CD4-positive, alpha-beta memory T cell (primary cell): Measurements from ENCODE around the gene PEA15. TPM values are rescaled to one million over a fixed set of nuclear protein-coding genes. Genes with fewer than 3 reads are reported as not detected.
A peak's percentile ranks its signal among the peaks of the same experiment; 100 is the strongest.

ENCODE experiments used
- CTCF ChIA-PET: fragments of 350-600 bp; sonication (Branson Sonifier 250); formaldehyde crosslinking; loops from one replicate; lab custom pipeline; 2021; ENCODE audit warnings: inconsistent platforms; ENCODE audit not compliant: partially characterized antibody; lab: Charles Lee
- POLR2A ChIA-PET: fragments of 350-600 bp; sonication (Branson Sonifier 250); formaldehyde crosslinking; loops from one replicate; lab custom pipeline; 2021; ENCODE audit not compliant: partially characterized antibody; lab: Charles Lee
- DNase-seq, 5 donors: peaks; one replicate each; pipeline versions ENCODE4 v3.0.0 to v3.0.0-alpha.2; 2020 to 2022; ENCODE audit warnings: mixed read lengths in 1 of 5
- H3K27ac ChIP-seq: one replicate; pipeline ENCODE4 v1.7.0; 2013; ENCODE audit warnings: low read depth, low read length
- H3K27me3 ChIP-seq: 2 replicates; pipeline ENCODE4 v1.7.0; 2013; ENCODE audit warnings: mild to moderate bottlenecking, low read length, moderate library complexity; ENCODE audit not compliant: insufficient read depth
- H3K36me3 ChIP-seq: 2 replicates; pipeline ENCODE4 v1.7.0; 2013; ENCODE audit warnings: mild to moderate bottlenecking, low read length, moderate library complexity; ENCODE audit not compliant: insufficient read depth
- H3K4me1 ChIP-seq: 2 replicates; pipeline ENCODE4 v1.7.0; 2013; ENCODE audit warnings: mild to moderate bottlenecking, low read length, moderate library complexity; ENCODE audit not compliant: insufficient read depth
- H3K4me3 ChIP-seq, 2 donors: one replicate each; pipeline ENCODE4 v1.7.0; 2013; ENCODE audit warnings: low read length in 2 of 2, mild to moderate bottlenecking in 1 of 2
- H3K9me3 ChIP-seq, 2 donors: one replicate each; pipeline ENCODE4 v1.7.0; 2013; ENCODE audit warnings: low read length in 2 of 2, control low read depth in 1 of 2; ENCODE audit not compliant: control insufficient read depth in 1 of 2
- H3K27ac Mint-ChIP-seq, 7 donors: one replicate each; pipeline ENCODE4 v1.8.0; 2020 to 2021; ENCODE audit warnings: mixed read lengths in 7 of 7, mild to moderate bottlenecking in 6 of 7, inconsistent platforms in 3 of 7, moderate library complexity in 3 of 7
- H3K27me3 Mint-ChIP-seq, 2 donors: one replicate each; pipeline ENCODE4 v1.8.0; 2020 to 2021; ENCODE audit warnings: mixed read lengths in 2 of 2
- H3K36me3 Mint-ChIP-seq, 2 donors: one replicate each; pipeline ENCODE4 v1.8.0; 2020 to 2021; ENCODE audit warnings: mixed read lengths in 2 of 2, inconsistent platforms in 1 of 2, mild to moderate bottlenecking in 1 of 2
- H3K4me1 Mint-ChIP-seq, 4 donors: one replicate each; pipeline ENCODE4 v1.8.0; 2020 to 2021; ENCODE audit warnings: mixed read lengths in 4 of 4, mild to moderate bottlenecking in 1 of 4
- H3K4me3 Mint-ChIP-seq, 8 donors: one replicate each; pipeline ENCODE4 v1.8.0; 2020 to 2021; ENCODE audit warnings: mixed read lengths in 8 of 8, mild to moderate bottlenecking in 7 of 8, moderate library complexity in 6 of 8, inconsistent platforms in 3 of 8
- H3K9me3 Mint-ChIP-seq, 8 donors: one replicate each; pipeline ENCODE4 v1.8.0; 2020 to 2021; ENCODE audit warnings: mixed read lengths in 8 of 8, mild to moderate bottlenecking in 5 of 8, inconsistent platforms in 3 of 8, moderate library complexity in 1 of 8
- intact Hi-C: fragments of 100-400 bp; cut with micrococcal nuclease; formaldehyde crosslinking; loops from one replicate; pipeline ENCODE4 v1.15.1; 2023
- polyA plus RNA-seq, 2 donors: library from polyadenylated mRNA; unstranded; fragments of 300-500 nt; fragmentation: Illumina TruSeq; gene quantifications; one replicate each; pipeline ENCODE4 v1.2.3, GENCODE V29; 2021
- total RNA-seq, 2 experiments: library from RNA; stranded (reverse); gene quantifications; one replicate each; pipeline ENCODE4 v1.2.3, GENCODE V29; 2021

PEA15 gene
- total and polyA plus RNA-seq, 4 experiments from 2014 or later = 7.6 to 25.1 (median 16.6) TPM

DNA sequence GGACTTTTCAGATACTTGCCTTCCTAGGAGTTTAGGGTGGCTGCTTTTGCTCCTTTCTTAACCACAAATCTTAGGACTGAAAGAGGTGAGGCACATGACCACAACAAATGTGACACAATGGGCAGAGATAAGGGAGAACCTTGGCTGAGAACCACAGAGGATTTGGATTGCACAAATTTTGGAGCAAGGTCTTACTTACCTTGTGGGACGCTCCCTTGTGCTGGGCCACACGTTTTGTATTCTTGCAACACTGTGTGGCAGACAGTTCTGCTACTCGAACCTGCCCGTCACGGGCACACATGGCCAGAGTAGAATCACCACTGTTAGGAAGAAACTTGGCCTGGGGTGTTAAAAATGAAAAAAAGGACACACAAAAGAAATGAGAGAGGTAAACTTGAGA lies 33.2 kb downstream of the PEA15 start:
- no peak for DNase-seq
- peaks cover 2 to 19% (median 14%) of the 10 kb centered on the region in 4 donors for H3K4me1 Mint-ChIP-seq
- H3K9me3 Mint-ChIP-seq = no peaks in the 10 kb centered on the region
- H3K9me3 ChIP-seq = no peaks in the 10 kb centered on the region
- no peak overlapping the region for H3K4me3 Mint-ChIP-seq
- peak overlapping the region in 1 of 7 donors; percentile 36 for H3K27ac Mint-ChIP-seq
- no peaks in the 10 kb centered on the region for H3K27me3 ChIP-seq
- no peaks in the 10 kb centered on the region for H3K27me3 Mint-ChIP-seq
- no peak overlapping the region for H3K27ac ChIP-seq
- H3K4me3 ChIP-seq = no peak overlapping the region
- H3K36me3 Mint-ChIP-seq = peaks cover 49 to 76% of the 10 kb centered on the region in 2 donors
- intact Hi-C loops = no loop called here
- POLR2A ChIA-PET = interaction anchor here (0.8 to 1.4 kb wide), 3 partner anchors 14 to 32 kb away, joined by 3 read pairs; no protein-coding TSS in a partner anchor
- H3K36me3 ChIP-seq = peaks cover 53% of the 10 kb centered on the region
- H3K4me1 ChIP-seq = peaks cover 6% of the 10 kb centered on the region
- CTCF ChIA-PET = interaction anchor here (0.8 to 3.2 kb wide), 3 partner anchors 13 to 54 kb away, joined by 4 to 19 read pairs (median 16); no protein-coding TSS in a partner anchor

DNA sequence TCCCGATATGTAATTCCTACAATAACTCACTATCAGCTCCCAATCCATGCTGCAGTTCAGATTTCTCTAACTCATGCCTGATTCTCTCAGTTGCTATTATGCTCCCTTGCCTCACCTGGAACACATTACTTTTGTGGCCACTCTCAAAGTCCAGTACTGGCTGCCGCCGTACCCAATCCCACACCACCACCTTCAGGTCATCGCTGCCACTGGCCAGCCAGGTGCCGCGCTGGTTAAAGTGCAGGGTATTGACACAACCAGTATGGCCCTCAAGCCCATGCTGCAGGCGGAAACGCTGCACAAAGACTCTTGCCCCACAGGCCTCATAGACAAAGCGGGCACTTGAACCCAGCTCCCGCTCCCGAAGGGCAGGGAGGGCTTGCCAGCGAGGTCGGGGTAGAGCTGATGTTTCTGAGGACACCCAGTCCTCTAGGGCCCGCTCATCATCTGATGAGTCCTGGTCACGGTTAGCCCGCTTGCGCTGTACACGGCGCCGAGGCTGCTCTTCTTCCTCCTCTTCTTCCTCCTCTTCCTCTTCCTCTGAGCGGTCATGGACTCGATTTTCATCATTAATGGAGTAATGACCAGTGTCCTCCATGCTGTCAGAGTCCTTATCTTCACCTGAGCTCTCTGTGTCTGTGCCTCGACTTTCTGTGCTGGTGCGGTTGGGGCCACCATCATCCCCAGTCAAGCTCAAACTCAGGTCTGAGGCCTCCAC lies 34.6 kb downstream of the PEA15 start:
- Histone ChIP-seq H3K4me1 (no peaks in the 10 kb centered on the region), H3K27ac (no peak overlapping the region), H3K27me3 (no peaks in the 10 kb centered on the region), H3K36me3 (peaks cover 53% of the 10 kb centered on the region), H3K9me3 (no peaks in the 10 kb centered on the region), H3K4me3 (no peak overlapping the region)
- H3K27me3 Mint-ChIP-seq = no peaks in the 10 kb centered on the region
- CTCF ChIA-PET = interaction anchor here (2.8 to 3.2 kb wide), 3 partner anchors 12 to 52 kb away, joined by 9 to 19 read pairs (median 16); no protein-coding TSS in a partner anchor
- H3K4me3 Mint-ChIP-seq = peak overlapping the region in 1 of 8 donors; percentile 21
- peaks cover under 1 to 10% (median 6%) of the 10 kb centered on the region in 4 donors for H3K4me1 Mint-ChIP-seq
- peak overlapping the region in 3 of 7 donors; percentile 23 to 29 (median 25) for H3K27ac Mint-ChIP-seq
- H3K36me3 Mint-ChIP-seq = peaks cover 57 to 74% of the 10 kb centered on the region in 2 donors
- POLR2A ChIA-PET = interaction anchor here (0.9 kb wide), 1 partner anchor 31 kb away, joined by 4 read pairs; no protein-coding TSS in a partner anchor
- H3K9me3 Mint-ChIP-seq = no peaks in the 10 kb centered on the region
- intact Hi-C loops = no loop called here
- no peak for DNase-seq

DNA sequence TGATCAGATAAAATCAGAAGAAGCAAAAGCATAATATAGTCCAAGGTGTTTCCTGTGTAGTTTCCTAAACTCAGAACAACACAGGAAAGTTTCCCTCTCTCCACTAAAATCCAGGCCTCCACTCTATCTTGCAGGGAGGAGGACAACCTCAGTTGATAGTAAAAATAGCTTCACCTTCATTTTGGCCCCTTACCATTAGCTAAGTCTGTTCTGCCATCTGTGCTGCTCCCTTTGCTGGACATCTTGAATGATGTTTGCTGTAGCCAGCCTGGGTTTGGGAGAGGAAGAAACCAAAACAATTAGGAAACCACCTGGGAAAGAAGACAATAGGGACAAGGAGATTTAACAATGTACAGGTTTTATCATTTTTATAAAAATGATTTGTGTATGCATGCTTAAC lies 38.6 kb downstream of the PEA15 start:
- H3K36me3 ChIP-seq = peaks cover 22% of the 10 kb centered on the region
- no peaks in the 10 kb centered on the region for H3K4me1 ChIP-seq
- Mint-ChIP-seq H3K27me3 (no peaks in the 10 kb centered on the region), H3K27ac (peak overlapping the region in 5 of 7 donors; percentile 6 to 70 (median 25)), H3K4me1 (peaks cover 10 to 27% (median 15%) of the 10 kb centered on the region in 4 donors), H3K9me3 (no peaks in the 10 kb centered on the region), H3K4me3 (no peak overlapping the region), H3K36me3 (peaks cover 42 to 53% of the 10 kb centered on the region in 2 donors)
- no peaks in the 10 kb centered on the region for H3K27me3 ChIP-seq
- no peaks in the 10 kb centered on the region for H3K9me3 ChIP-seq
- H3K4me3 ChIP-seq = no peak overlapping the region
- CTCF ChIA-PET = interaction anchor here (1.2 to 3.4 kb wide), 4 partner anchors 8 to 50 kb away, joined by 3 to 23 read pairs (median 6); no protein-coding TSS in a partner anchor
- H3K27ac ChIP-seq = no peak overlapping the region
- no peak for DNase-seq
- intact Hi-C loops = no loop called here
- POLR2A ChIA-PET = interaction anchor here (0.6 to 1.8 kb wide), 3 partner anchors 18 to 445 kb away, joined by 3 to 6 read pairs (median 4); partner anchors contain the start of genes DCAF8 and PEX19

DNA sequence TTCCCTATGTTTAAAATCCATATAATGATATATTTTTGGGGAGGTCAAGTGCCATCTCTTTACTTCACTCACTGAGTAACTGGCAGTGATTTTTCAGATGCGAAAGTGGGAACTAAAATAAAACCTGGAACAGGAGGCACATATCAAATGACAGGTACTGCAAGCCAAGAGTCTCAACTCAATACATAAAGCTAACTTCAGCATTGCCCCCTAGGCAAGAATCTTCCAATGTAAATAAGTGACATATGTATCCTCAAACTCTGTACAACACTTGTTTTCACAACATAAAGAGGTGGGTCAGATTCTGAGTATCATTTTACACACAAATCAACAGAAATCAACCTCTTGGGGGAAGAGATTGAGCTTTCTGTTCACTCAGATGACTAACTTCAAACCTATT lies 39.0 kb downstream of the PEA15 start:
- H3K9me3 ChIP-seq = no peaks in the 10 kb centered on the region
- H3K27me3 ChIP-seq = no peaks in the 10 kb centered on the region
- H3K4me1 Mint-ChIP-seq = peaks cover 10 to 27% (median 15%) of the 10 kb centered on the region in 4 donors
- intact Hi-C loops = no loop called here
- ChIA-PET POLR2A (interaction anchor here (0.6 to 1.1 kb wide), 2 partner anchors 18 to 446 kb away, joined by 3 to 4 read pairs; partner anchors contain the start of gene DCAF8), CTCF (interaction anchor here (1.1 to 3.4 kb wide), 6 partner anchors 8 to 51 kb away, joined by 3 to 23 read pairs (median 4); no protein-coding TSS in a partner anchor)
- no peak for DNase-seq
- H3K27me3 Mint-ChIP-seq = no peaks in the 10 kb centered on the region
- H3K9me3 Mint-ChIP-seq = no peaks in the 10 kb centered on the region
- H3K36me3 ChIP-seq = peaks cover 18% of the 10 kb centered on the region
- no peak overlapping the region for H3K4me3 ChIP-seq
- H3K4me3 Mint-ChIP-seq = no peak overlapping the region
- H3K27ac Mint-ChIP-seq = peak overlapping the region in 4 of 7 donors; percentile 9 to 70 (median 38)
- H3K27ac ChIP-seq = no peak overlapping the region
- H3K36me3 Mint-ChIP-seq = peaks cover 38 to 48% of the 10 kb centered on the region in 2 donors
- no peaks in the 10 kb centered on the region for H3K4me1 ChIP-seq

DNA sequence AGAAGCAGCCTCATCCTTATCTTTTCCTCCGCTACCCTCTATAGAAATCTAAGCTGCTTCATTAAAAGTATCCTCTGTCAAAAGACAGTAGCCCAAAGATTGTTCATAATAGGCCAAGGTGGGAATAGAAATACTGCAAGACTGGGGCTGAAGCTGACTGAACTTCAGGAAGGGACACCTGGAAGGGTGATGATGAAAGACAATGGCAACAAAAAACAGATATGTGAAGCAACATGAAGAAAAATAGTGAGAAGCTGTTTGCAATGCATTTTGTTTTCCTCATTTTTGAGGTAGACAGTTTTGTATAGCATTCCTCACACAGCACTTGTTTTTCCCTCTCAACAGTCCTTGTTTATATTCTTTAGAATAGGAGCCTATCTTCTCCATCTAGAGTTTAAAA lies 40.2 kb downstream of the PEA15 start:
- H3K9me3 ChIP-seq = no peaks in the 10 kb centered on the region
- POLR2A ChIA-PET = interaction anchor here (1.3 kb wide), 1 partner anchor 17 kb away, joined by 5 read pairs; the partner anchor contains the start of gene DCAF8
- H3K27me3 ChIP-seq = no peaks in the 10 kb centered on the region
- peaks cover 12 to 27% (median 14%) of the 10 kb centered on the region in 4 donors for H3K4me1 Mint-ChIP-seq
- CTCF ChIA-PET = interaction anchor here (1.0 to 1.5 kb wide), 4 partner anchors 17 to 144 kb away, joined by 3 to 5 read pairs (median 3); no protein-coding TSS in a partner anchor
- H3K4me1 ChIP-seq = no peaks in the 10 kb centered on the region
- no peak for DNase-seq
- H3K4me3 ChIP-seq = no peak overlapping the region
- peak overlapping the region in 4 of 7 donors; percentile 1 to 84 (median 66) for H3K27ac Mint-ChIP-seq
- intact Hi-C loops = no loop called here
- peaks cover 27 to 40% of the 10 kb centered on the region in 2 donors for H3K36me3 Mint-ChIP-seq
- peaks cover 8% of the 10 kb centered on the region for H3K36me3 ChIP-seq
- no peaks in the 10 kb centered on the region for H3K27me3 Mint-ChIP-seq
- H3K27ac ChIP-seq = no peak overlapping the region
- no peak overlapping the region for H3K4me3 Mint-ChIP-seq
- no peaks in the 10 kb centered on the region for H3K9me3 Mint-ChIP-seq

- Mint-ChIP-seq H3K9me3 (no peaks in the 10 kb centered on the region), H3K4me1 (peaks cover 17 to 26% (median 19%) of the 10 kb centered on the region in 4 donors), H3K4me3 (no peak overlapping the region), H3K36me3 (peaks cover 22 to 34% of the 10 kb centered on the region in 2 donors), H3K27ac (no peak overlapping the region), H3K27me3 (no peaks in the 10 kb centered on the region)
- no peak overlapping the region for H3K4me3 ChIP-seq
- intact Hi-C loops = no loop called here
- peaks cover 7% of the 10 kb centered on the region for H3K36me3 ChIP-seq
- DNase-seq = no peak
- POLR2A ChIA-PET = interaction anchor here (1.0 kb wide), 1 partner anchor 14 kb away, joined by 4 read pairs; no protein-coding TSS in a partner anchor
- H3K27me3 ChIP-seq = no peaks in the 10 kb centered on the region
- no peaks in the 10 kb centered on the region for H3K9me3 ChIP-seq
- CTCF ChIA-PET = interaction anchor here (0.9 to 1.2 kb wide), 3 partner anchors 45 to 146 kb away, joined by 3 read pairs; no protein-coding TSS in a partner anchor
- peaks cover 5% of the 10 kb centered on the region for H3K4me1 ChIP-seq
- H3K27ac ChIP-seq = no peak overlapping the region
Measured at GRCh38 chr1:160247053-160247452, 41.9 kb downstream of the PEA15 start.
